ENCODE measurements around the gene CSNK2A3. TPM values are rescaled to one million over a fixed set of nuclear protein-coding genes. Genes with fewer than 3 reads are reported as not detected.

Gene CSNK2A3
- total RNA-seq, 4 donors from 2014 or later, result 1.0 to 3.0 (median 2.0) TPM

DNA sequence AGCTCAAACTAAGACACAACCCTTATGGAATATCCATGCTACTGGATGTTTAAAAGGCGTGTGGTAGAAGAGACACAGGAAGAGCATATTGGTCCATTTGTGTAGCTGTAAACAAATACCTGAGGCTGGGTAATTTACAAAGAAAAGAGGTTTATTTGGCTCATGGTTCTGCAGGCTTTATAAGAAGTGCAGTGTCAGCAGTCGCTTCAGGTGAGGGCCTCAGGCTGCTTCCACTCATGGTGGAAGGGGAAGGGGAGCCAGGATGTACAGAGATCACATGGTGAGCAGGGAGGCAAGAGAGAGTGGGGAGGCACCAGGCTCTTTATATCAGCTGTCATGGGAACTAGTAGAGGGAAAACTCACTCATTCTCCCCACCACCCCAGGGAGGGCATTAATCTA lies 31.8 kb upstream of the CSNK2A3 start:
- TF ChIP-seq CTCF (IDR thresholded peaks at IDR 0.05), result no peak
- TF ChIP-seq POLR2A (IDR thresholded peaks at IDR 0.05), result no peak
- intact Hi-C loops (cut with DNase I; ENCODE audit: low total_unique reads), result no loop called here
- H3K4me3 ChIP-seq, result no peak overlapping the region
- no peaks in the 10 kb centered on the region for H3K4me1 ChIP-seq
- H3K27me3 ChIP-seq, result no peaks in the 10 kb centered on the region
- no peaks in the 10 kb centered on the region for H3K9me3 ChIP-seq
- DNase-seq, result no peak
- H3K36me3 ChIP-seq, result no peaks in the 10 kb centered on the region
- H3K27ac ChIP-seq, result no peak overlapping the region

- no peaks in the 10 kb centered on the region for H3K36me3 ChIP-seq
- no peak overlapping the region for H3K27ac ChIP-seq
- TF ChIP-seq CTCF (IDR thresholded peaks at IDR 0.05), result no peak
- TF ChIP-seq POLR2A (IDR thresholded peaks at IDR 0.05), result no peak
- DNase-seq, result no peak
- H3K27me3 ChIP-seq, result no peaks in the 10 kb centered on the region
- intact Hi-C loops (cut with DNase I; ENCODE audit: low total_unique reads), result no loop called here
- no peaks in the 10 kb centered on the region for H3K4me1 ChIP-seq
- H3K9me3 ChIP-seq, result no peaks in the 10 kb centered on the region
- H3K4me3 ChIP-seq, result no peak overlapping the region
These were observed 30.9 kb upstream of the CSNK2A3 start for GRCh38 chr11:11383995-11384394.

GRCh38 chr11:11382858-11383532 lies 29.9 kb upstream of the CSNK2A3 start:
- Histone ChIP-seq H3K27ac (no peak overlapping the region), H3K27me3 (no peaks in the 10 kb centered on the region), H3K9me3 (no peaks in the 10 kb centered on the region), H3K4me3 (no peak overlapping the region), H3K4me1 (no peaks in the 10 kb centered on the region), H3K36me3 (no peaks in the 10 kb centered on the region)
- intact Hi-C loops (cut with DNase I; ENCODE audit: low total_unique reads), result no loop called here
- DNase-seq, result no peak
- TF ChIP-seq POLR2A (IDR thresholded peaks at IDR 0.05) (no peak), CTCF (IDR thresholded peaks at IDR 0.05) (no peak)

DNA sequence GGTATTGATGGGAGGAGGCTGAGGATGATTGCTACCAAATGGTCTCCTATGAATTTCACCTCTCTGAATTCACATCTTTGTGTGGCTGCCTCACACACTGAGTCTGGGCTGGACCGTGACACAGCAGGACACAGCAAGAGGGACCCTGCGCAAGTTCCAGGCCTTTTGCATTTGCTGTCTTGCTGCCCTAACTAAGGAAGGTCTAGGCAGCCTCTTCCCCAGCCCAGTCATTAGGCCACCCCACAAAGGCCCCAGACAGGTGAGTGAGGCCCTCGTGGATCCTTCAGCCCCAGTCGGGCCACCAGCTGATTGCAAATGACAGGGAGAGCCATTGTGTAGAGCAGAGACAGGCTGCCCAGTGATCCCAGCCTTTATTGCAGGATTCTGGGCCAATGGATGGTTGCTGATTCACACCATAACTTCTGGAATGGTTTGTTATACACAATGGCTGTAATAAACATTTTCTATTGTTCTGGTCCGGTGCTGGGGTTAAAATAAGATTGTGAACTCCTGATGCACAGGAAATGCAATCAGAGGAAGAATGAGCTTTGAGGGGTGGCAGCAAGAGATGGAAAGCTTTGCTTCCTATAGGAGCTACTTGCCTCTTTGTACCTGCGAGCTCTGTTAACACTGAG lies 28.5 kb upstream of the CSNK2A3 start:
- Histone ChIP-seq H3K9me3 (no peaks in the 10 kb centered on the region), H3K36me3 (no peaks in the 10 kb centered on the region), H3K4me3 (no peak overlapping the region), H3K27me3 (no peaks in the 10 kb centered on the region), H3K4me1 (no peaks in the 10 kb centered on the region), H3K27ac (no peak overlapping the region)
- no peak for TF ChIP-seq POLR2A (IDR thresholded peaks at IDR 0.05)
- TF ChIP-seq CTCF (IDR thresholded peaks at IDR 0.05), result no peak
- DNase-seq, result no peak
- intact Hi-C loops (cut with DNase I; ENCODE audit: low total_unique reads), result no loop called here

GRCh38 chr11:11380883-11381282 lies 27.8 kb upstream of the CSNK2A3 start:
- Histone ChIP-seq H3K9me3 (no peaks in the 10 kb centered on the region), H3K4me1 (no peaks in the 10 kb centered on the region), H3K27me3 (no peaks in the 10 kb centered on the region), H3K36me3 (no peaks in the 10 kb centered on the region), H3K4me3 (no peak overlapping the region), H3K27ac (no peak overlapping the region)
- TF ChIP-seq POLR2A (IDR thresholded peaks at IDR 0.05), result no peak
- TF ChIP-seq CTCF (IDR thresholded peaks at IDR 0.05), result no peak
- no peak for DNase-seq
- intact Hi-C loops (cut with DNase I; ENCODE audit: low total_unique reads), result no loop called here

All from uterus (tissue), 4 donors.